HG02981 (cell line): ENCODE data around the gene PPP6R3.
"Not testable (repeated sequence)": the region's sequence is repeated elsewhere in the genome, so short reads cannot be mapped to it uniquely, and the experiment has no call there.

Experiments
- ATAC-seq: cut with Tn5 transposase; IDR thresholded peaks from one replicate; pipeline ENCODE4 v1.9.1; 2021; ENCODE audit warnings: mild to moderate bottlenecking, moderate library complexity; ENCODE audit not compliant: unreplicated experiment

Gene PPP6R3

GRCh38 chr11:68460741-68461574 is at the start of gene PPP6R3:
TSS of gene PPP6R3 (plus strand) at chr11:68460752. CDS start at chr11:68537665, 76,913 bp downstream.
- peak; percentile 6 for ATAC-seq

- no peak for ATAC-seq
Observed at GRCh38 chr11:68411501-68411991, 49.0 kb upstream of the PPP6R3 start.

- ATAC-seq: no peak
Observed at GRCh38 chr11:68412593-68413475, 47.7 kb upstream of the PPP6R3 start.

GRCh38 chr11:68413591-68413999 is 47.0 kb upstream of the PPP6R3 start:
- ATAC-seq: no peak

GRCh38 chr11:68414496-68415221 is 45.9 kb upstream of the PPP6R3 start:
- ATAC-seq: no peak

- ATAC-seq: no peak
Observed at GRCh38 chr11:68416070-68416578, 44.4 kb upstream of the PPP6R3 start.

- no peak for ATAC-seq
Observed at GRCh38 chr11:68418648-68419047, 41.9 kb upstream of the PPP6R3 start.

GRCh38 chr11:68420171-68420570 is 40.4 kb upstream of the PPP6R3 start:
- ATAC-seq: no peak

- ATAC-seq: no peak
Observed at GRCh38 chr11:68423481-68423880, 37.1 kb upstream of the PPP6R3 start.

GRCh38 chr11:68424101-68424632 is 36.4 kb upstream of the PPP6R3 start:
- no peak for ATAC-seq

GRCh38 chr11:68424981-68425865 is 35.3 kb upstream of the PPP6R3 start:
- ATAC-seq: no peak

GRCh38 chr11:68425866-68426380 is 34.6 kb upstream of the PPP6R3 start:
- ATAC-seq: no peak

GRCh38 chr11:68429661-68430060 is 30.9 kb upstream of the PPP6R3 start:
- ATAC-seq: no peak

- no peak for ATAC-seq
Observed at GRCh38 chr11:68430384-68430783, 30.2 kb upstream of the PPP6R3 start.

- ATAC-seq: no peak
Observed at GRCh38 chr11:68430801-68431200, 29.8 kb upstream of the PPP6R3 start.

GRCh38 chr11:68431984-68432645 is 28.4 kb upstream of the PPP6R3 start:
- ATAC-seq: no peak

GRCh38 chr11:68432874-68433273 is 27.7 kb upstream of the PPP6R3 start:
- ATAC-seq: no peak

GRCh38 chr11:68433541-68433940 is 27.0 kb upstream of the PPP6R3 start:
- no peak for ATAC-seq

- not testable (repeated sequence) for ATAC-seq
Observed at GRCh38 chr11:68434159-68434558, 26.4 kb upstream of the PPP6R3 start.
